Sigmoid colon (tissue), 7 donors: Measurements from ENCODE around the gene ARHGAP9. TPM values are rescaled to one million over a fixed set of nuclear protein-coding genes. Genes with fewer than 3 reads are reported as not detected.

ENCODE experiments used
- DNase-seq: peaks from one replicate; pipeline ENCODE4 v3.0.0-alpha.2; 2019
- H3K27ac ChIP-seq, 4 donors: fragments of 200-600 bp; sonication (generic); one replicate each; pipeline ENCODE4 v1.5.1; 2016 to 2019; ENCODE audit warnings: mild to moderate bottlenecking in 1 of 4
- H3K27me3 ChIP-seq, 3 donors: fragments of 200-600 bp; sonication (generic); one replicate each; pipeline ENCODE4 v1.5.1; 2019; ENCODE audit warnings: mild to moderate bottlenecking in 1 of 3
- H3K36me3 ChIP-seq, 4 donors: fragments of 200-600 bp; sonication (generic); one replicate each; pipeline ENCODE4 v1.5.1; 2016 to 2019
- H3K4me1 ChIP-seq, 4 donors: fragments of 200-600 bp; sonication (generic); one replicate each; pipeline ENCODE4 v1.5.1; 2017 to 2019
- H3K4me3 ChIP-seq, 4 donors: fragments of 200-600 bp; sonication (generic); one replicate each; pipeline ENCODE4 v1.5.1; 2017 to 2019; ENCODE audit warnings: mild to moderate bottlenecking in 2 of 4, moderate library complexity in 1 of 4
- H3K9me3 ChIP-seq, 4 donors: fragments of 200-600 bp in 3 of 4; sonication (generic) in 3 of 4; one replicate each; pipeline versions ENCODE4 v1.5.1 to v1.6.1; 2013 to 2019
- CTCF ChIP-seq, 4 experiments: fragments of 450-650 bp in 3 of 4; fragments of 200-600 bp in 1 of 4; IDR thresholded peaks; one replicate each; pipeline ENCODE4 v1.5.1; 2016 to 2019; ENCODE audit warnings: antibody characterized with exemption in 4 of 4, mild to moderate bottlenecking in 3 of 4, moderate library complexity in 2 of 4
- EP300 ChIP-seq, 4 donors: sonication (generic); formaldehyde crosslinking; IDR thresholded peaks; one replicate each; pipeline ENCODE4 v1.6.1; 2017; ENCODE audit warnings: antibody characterized with exemption in 4 of 4
- POLR2A ChIP-seq, 2 donors: fragments of 450-650 bp; IDR thresholded peaks; one replicate each; pipeline ENCODE4 v1.6.1; 2016; ENCODE audit warnings: antibody characterized with exemption in 2 of 2, mild to moderate bottlenecking in 2 of 2, moderate library complexity in 2 of 2
- POLR2AphosphoS5 ChIP-seq, 4 donors: sonication (generic); formaldehyde crosslinking; IDR thresholded peaks; one replicate each; pipeline ENCODE4 v1.6.1; 2017; ENCODE audit warnings: antibody characterized with exemption in 4 of 4
- WGBS, 2 donors: extraction: QIAGEN DNeasy Blood & Tissue Kit; methylation state at CpG; one replicate each; pipeline ENCODE4 v1.1.7; 2013; 5-methylcytosine and 5-hydroxymethylcytosine counted together
- intact Hi-C: fragments of 100-400 bp; cut with DNase I; formaldehyde crosslinking; loops from one replicate; pipeline ENCODE4 v1.15.1; 2023
- polyA plus RNA-seq, 3 donors: library from polyadenylated mRNA; stranded (reverse); fragments of 200-250 nt; gene quantifications; one replicate each; pipeline ENCODE4 v1.2.3, GENCODE V29; 2013
- total RNA-seq, 4 donors: library from RNA; depleted of rRNA; stranded (reverse); fragments of >200 nt; gene quantifications; one replicate each; pipeline ENCODE4 v1.1.0, GENCODE V29; 2016
- donor health status: healthy with polysubstance abuse.
- donor health status: Bipolar disorder and iron deficiency.
- donor health status: healthy.

ARHGAP9 gene
- total and polyA plus RNA-seq, 7 donors = 4.3 to 54.7 (median 6.6) TPM

DNA sequence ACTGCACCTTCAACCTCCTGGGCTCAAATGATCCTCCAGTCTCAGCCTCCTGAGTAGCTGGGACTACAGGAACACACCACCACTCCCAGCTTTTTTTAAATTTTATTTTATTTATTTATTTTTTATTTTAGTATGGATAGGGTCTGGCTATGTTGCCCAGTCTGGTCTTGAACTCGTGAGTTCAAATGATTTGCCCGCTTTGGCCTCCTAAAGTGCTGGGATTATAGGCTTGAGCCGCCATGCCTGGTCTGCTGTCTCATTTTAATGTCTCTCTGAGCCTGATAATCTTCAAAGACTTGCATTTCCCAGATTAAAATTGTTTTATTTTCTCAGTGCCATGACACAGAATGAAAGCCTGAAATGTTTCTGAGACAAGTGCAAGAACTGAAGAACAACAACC is 46.3 kb downstream of the ARHGAP9 start:
- no peak overlapping the region for H3K4me3 ChIP-seq
- no peaks in the 10 kb centered on the region for H3K36me3 ChIP-seq
- no peak for DNase-seq
- TF ChIP-seq CTCF (IDR thresholded peaks at IDR 0.05) = no peak
- no peak for TF ChIP-seq POLR2A (IDR thresholded peaks at IDR 0.05)
- TF ChIP-seq EP300 (IDR thresholded peaks at IDR 0.05) = no peak
- no peak for TF ChIP-seq POLR2AphosphoS5 (IDR thresholded peaks at IDR 0.05)
- H3K4me1 ChIP-seq = peaks cover 0 to 18% (median 14%) of the 10 kb centered on the region in 4 donors
- intact Hi-C loops = no loop called here
- WGBS, 2 donors = 78% methylated on average over 3 of the region's 3 CpGs
- H3K27me3 ChIP-seq = no peaks in the 10 kb centered on the region
- H3K27ac ChIP-seq = no peak overlapping the region
- H3K9me3 ChIP-seq = no peaks in the 10 kb centered on the region

- H3K36me3 ChIP-seq = no peaks in the 10 kb centered on the region
- H3K9me3 ChIP-seq = no peaks in the 10 kb centered on the region
- TF ChIP-seq POLR2A (IDR thresholded peaks at IDR 0.05) (no peak), CTCF (IDR thresholded peaks at IDR 0.05) (no peak), EP300 (IDR thresholded peaks at IDR 0.05) (no peak), POLR2AphosphoS5 (IDR thresholded peaks at IDR 0.05) (no peak)
- H3K27me3 ChIP-seq = no peaks in the 10 kb centered on the region
- WGBS, 2 donors = 66 to 85% methylated on average over 11 of the region's 11 CpGs
- intact Hi-C loops = loop anchor here (2.0 kb wide), 1 partner anchor 27 kb away; the partner anchor contains the start of gene GLI1
- DNase-seq = no peak
- peak overlapping the region; percentile 94 to 99 (median 97) for H3K27ac ChIP-seq
- H3K4me1 ChIP-seq = peaks cover 0 to 18% (median 14%) of the 10 kb centered on the region in 4 donors
- H3K4me3 ChIP-seq = peak overlapping the region in 3 of 4 donors; percentile 82 to 85 (median 85)
Measured at GRCh38 chr12:57431654-57432188, 47.9 kb downstream of the ARHGAP9 start.

DNA sequence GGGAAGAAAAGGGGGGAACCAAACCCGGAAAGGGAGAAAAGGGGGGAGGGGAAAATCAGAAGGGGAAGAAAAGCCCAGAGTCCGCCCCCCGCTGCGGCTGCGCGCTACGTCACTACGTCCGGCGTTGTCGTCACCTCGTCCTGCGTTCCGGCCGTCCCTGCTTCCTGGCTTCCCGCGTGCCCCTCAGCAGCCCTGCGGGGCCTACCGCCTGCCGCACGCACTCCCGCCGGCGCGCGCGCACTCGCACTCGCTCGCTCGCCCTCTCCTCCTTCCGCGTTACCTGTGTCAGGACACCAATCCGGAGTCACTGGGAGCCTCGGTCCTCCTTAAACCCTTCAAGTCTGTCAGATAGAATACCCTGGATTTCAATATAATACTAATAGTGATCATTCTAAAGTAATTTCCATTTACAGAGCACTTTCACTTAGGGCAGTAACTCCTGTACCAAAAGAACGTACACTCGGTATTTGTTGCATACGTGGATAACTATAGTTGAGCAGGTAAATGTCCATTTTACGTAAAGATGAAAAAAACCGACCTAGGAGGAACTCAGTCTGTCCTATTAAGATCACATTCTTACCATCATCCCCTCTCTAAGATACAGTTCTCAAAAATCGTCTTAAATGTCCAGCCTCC is 48.6 kb downstream of the ARHGAP9 start, which contains the start of gene R3HDM2:
Gene R3HDM2 (minus strand): TSS at position 113 of the 636 bp plus-strand sequence. CDS start 120,615 bp downstream, outside the sequence.
- Histone ChIP-seq H3K27me3 (no peaks in the 10 kb centered on the region), H3K27ac (peak within 1 kb of the TSS; percentile 94 to 99 (median 97)), H3K36me3 (no peaks in the 10 kb centered on the region), H3K4me3 (peak within 1 kb of the TSS; percentile 65 to 85 (median 84)), H3K4me1 (peaks cover 0 to 18% (median 14%) of the 10 kb centered on the region in 4 donors), H3K9me3 (no peaks in the 10 kb centered on the region)
- peak in 2 of 4 donors; percentile 9 to 53 for TF ChIP-seq EP300 (IDR thresholded peaks at IDR 0.05)
- peak; percentile 93 to 98 (median 96) for TF ChIP-seq POLR2AphosphoS5 (IDR thresholded peaks at IDR 0.05)
- TF ChIP-seq CTCF (IDR thresholded peaks at IDR 0.05) = no peak
- peak; percentile 89 to 94 for TF ChIP-seq POLR2A (IDR thresholded peaks at IDR 0.05)
- intact Hi-C loops = loop anchor here (2.0 kb wide), 1 partner anchor 28 kb away; the partner anchor contains the start of gene GLI1
- DNase-seq = peak; percentile 98
- WGBS, 2 donors = 1 to 2% methylated on average over 41 of the region's 41 CpGs

GRCh38 chr12:57430112-57430930 is 49.3 kb downstream of the ARHGAP9 start:
- WGBS, 2 donors = 1% methylated on average over 74 of the region's 74 CpGs
- Histone ChIP-seq H3K27me3 (no peaks in the 10 kb centered on the region), H3K4me1 (peaks cover 0 to 18% (median 14%) of the 10 kb centered on the region in 4 donors), H3K4me3 (peak overlapping the region; percentile 65 to 85 (median 84)), H3K9me3 (no peaks in the 10 kb centered on the region), H3K36me3 (peaks cover 0 to 6% (median 0%) of the 10 kb centered on the region in 4 donors), H3K27ac (peak overlapping the region; percentile 94 to 99 (median 97))
- DNase-seq = no peak
- intact Hi-C loops = loop anchor here (2.0 kb wide), 1 partner anchor 28 kb away; the partner anchor contains the start of gene GLI1
- TF ChIP-seq CTCF (IDR thresholded peaks at IDR 0.05) (peak in 1 of 4 experiments; percentile 13), POLR2AphosphoS5 (IDR thresholded peaks at IDR 0.05) (no peak)
